Measurements from ENCODE around the gene GNPDA1.
A peak's percentile ranks its signal among the peaks of the same experiment; 100 is the strongest.

Gene GNPDA1

DNA sequence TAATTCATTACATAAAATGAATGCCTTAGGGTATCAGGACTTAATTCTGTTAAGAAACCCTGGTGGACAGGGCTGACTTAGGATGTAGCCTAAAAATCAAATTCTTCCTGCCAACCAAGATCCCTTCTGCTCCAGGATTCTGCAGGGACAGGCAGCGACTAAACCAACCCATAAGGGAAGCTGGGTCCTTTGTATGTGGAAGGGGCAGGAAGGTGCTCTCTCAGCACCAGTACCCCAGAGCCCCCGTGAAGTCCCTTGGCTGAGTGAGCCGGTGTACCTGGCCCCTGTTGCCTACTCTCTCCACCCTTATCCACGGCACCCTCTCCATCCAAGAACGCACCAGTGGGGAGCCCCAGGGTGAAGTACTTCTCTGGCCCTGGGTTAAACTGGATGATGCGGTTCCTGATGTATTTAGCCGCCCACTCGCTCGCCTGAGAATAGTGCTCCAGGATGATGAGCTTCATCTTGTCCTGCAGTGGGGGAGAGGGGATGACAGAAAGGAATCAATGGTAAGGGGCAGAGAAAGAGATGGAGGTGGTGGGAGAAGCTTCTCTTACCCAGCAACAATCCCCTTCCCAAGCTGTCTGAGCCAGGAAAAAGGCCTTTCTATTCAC is 1.1 kb downstream of the GNPDA1 start:
- DNase-seq (ENCODE audit: insufficient read length, low spot score) (no peak), FAIRE-seq (no peak)
- TF ChIP-seq TAF1 (IDR thresholded peaks at IDR 0.05; ENCODE audit: low read depth, low read length) (no peak), POLR2AphosphoS5 (IDR thresholded peaks at IDR 0.05; ENCODE audit: low read depth, low read length) (no peak), POU2F2 (IDR thresholded peaks at IDR 0.05; ENCODE audit: low read depth, low read length) (no peak), PAX5 (IDR thresholded peaks at IDR 0.05; ENCODE audit: insufficient read depth, low read length, severe bottlenecking) (no peak), SPI1 (IDR thresholded peaks at IDR 0.05; ENCODE audit: low read depth, low read length) (no peak), POLR2A (IDR thresholded peaks at IDR 0.05; ENCODE audit: low read depth, low read length) (no peak)

DNA sequence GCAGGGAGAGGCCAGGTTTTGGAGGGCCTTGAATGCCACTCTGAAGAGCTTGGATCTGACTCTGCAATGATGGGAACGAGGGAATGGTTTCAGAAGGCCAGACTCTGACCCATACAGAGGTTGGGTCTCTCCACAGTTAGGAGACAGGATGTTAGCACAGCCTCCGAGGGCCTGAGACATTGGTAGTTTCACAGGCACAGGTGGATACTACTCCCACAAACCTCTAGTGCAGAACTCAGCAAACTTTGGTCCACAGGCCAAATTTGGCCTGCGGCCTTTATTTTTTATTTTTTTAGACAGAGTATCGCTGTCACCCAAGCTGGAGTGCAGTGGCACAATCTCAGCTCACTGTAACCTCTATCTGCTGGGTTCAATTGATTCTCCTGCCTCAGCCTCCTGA is 2.9 kb downstream of the GNPDA1 start:
- TF ChIP-seq POLR2AphosphoS5 (IDR thresholded peaks at IDR 0.05; ENCODE audit: low read depth, low read length) (no peak), POLR2A (IDR thresholded peaks at IDR 0.05; ENCODE audit: low read depth, low read length) (no peak), PAX5 (IDR thresholded peaks at IDR 0.05; ENCODE audit: insufficient read depth, low read length, severe bottlenecking) (no peak), TAF1 (IDR thresholded peaks at IDR 0.05; ENCODE audit: low read depth, low read length) (no peak), SPI1 (IDR thresholded peaks at IDR 0.05; ENCODE audit: low read depth, low read length) (no peak), POU2F2 (IDR thresholded peaks at IDR 0.05; ENCODE audit: low read depth, low read length) (no peak)
- DNase-seq (ENCODE audit: insufficient read length, low spot score) (no peak), FAIRE-seq (no peak)

DNA sequence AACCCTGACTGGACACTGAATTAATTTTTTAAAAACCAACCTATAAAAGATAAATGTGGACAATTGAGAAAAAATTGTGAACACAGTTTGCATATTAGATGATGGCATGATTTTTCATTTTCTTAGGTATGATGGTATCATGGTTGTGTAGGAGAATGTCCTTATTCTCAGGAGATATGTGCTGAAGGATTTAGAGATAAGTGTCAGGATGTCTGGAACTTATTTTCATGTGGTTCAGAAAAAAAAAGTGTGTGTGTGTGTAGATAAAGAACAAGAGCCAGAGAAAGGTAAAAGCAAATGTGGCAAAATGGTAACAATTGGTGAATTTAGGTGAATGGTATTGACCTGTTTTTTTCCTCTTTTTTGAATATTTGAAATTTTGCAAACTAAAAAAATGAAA is 4.0 kb downstream of the GNPDA1 start:
- DNase-seq (ENCODE audit: insufficient read length, low spot score), result no peak
- no peak for TF ChIP-seq POU2F2 (IDR thresholded peaks at IDR 0.05; ENCODE audit: low read depth, low read length)
- no peak for TF ChIP-seq POLR2AphosphoS5 (IDR thresholded peaks at IDR 0.05; ENCODE audit: low read depth, low read length)
- no peak for TF ChIP-seq SPI1 (IDR thresholded peaks at IDR 0.05; ENCODE audit: low read depth, low read length)
- FAIRE-seq, result no peak

DNA sequence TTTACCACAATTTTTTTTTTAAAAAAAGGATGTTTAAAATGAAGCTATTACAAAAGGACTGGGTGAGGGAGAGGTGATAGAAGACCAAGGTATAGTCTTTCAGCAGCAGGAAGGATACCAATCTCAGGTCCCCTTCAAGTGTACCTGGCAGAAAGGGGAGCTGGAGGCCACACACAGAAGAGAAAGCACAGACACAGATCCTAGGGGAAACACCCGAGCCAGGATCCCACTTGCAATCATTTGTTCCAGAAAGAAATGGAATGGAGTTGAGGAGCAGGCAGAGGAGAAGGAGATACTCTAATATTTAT is 5.6 kb downstream of the GNPDA1 start:
- FAIRE-seq (no peak), DNase-seq (ENCODE audit: insufficient read length, low spot score) (no peak)
- TF ChIP-seq PAX5 (IDR thresholded peaks at IDR 0.05; ENCODE audit: insufficient read depth, low read length, severe bottlenecking), result no peak

DNA sequence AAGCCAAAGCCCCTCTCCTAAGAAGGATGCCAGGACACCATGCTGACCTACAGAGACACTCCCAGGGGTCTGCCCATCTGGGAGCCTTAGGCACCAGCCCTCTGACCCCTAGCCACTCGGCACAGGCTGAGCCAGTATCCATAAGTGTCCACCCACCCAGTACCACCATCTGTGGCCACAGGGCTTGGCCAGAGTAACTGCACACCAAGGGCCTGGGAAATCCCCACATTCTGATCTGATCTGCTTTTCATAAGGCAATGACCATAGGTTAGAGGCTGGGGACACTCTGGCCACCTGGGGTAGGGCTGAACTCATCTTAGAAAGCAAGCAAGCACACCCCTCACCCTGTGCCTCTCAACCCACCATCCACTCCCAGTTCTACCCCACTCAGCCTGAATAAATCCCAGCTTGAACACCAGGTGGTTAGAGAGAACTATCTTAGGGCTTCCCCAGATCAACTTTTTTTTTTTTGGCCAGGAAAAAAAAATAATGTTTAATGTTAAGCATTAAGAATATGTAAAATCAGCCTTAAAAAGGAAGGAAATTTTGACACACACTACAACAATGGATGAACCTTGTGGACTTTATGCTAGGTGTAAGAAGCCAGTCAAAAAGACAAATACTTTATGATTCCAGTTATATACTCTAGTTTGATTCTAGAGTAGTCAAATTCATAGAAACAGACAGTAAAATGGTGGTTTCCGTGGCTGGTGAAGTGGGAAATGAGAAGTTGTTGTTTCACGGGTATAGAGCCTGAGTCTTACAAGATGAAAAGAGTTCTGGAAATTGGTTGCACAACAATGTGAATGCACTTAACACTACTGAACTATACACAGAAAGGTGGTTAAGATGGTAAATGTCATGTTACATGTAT is 6.2 kb downstream of the GNPDA1 start:
- FAIRE-seq (peak; percentile 71), DNase-seq (ENCODE audit: insufficient read length, low spot score) (no peak)
- TF ChIP-seq PAX5 (IDR thresholded peaks at IDR 0.05; ENCODE audit: insufficient read depth, low read length, severe bottlenecking) (no peak), POLR2A (IDR thresholded peaks at IDR 0.05; ENCODE audit: low read depth, low read length) (no peak), TAF1 (IDR thresholded peaks at IDR 0.05; ENCODE audit: low read depth, low read length) (no peak), SPI1 (IDR thresholded peaks at IDR 0.05; ENCODE audit: low read depth, low read length) (peak; percentile 26; the same call in 1 of the 2 replicates)

DNA sequence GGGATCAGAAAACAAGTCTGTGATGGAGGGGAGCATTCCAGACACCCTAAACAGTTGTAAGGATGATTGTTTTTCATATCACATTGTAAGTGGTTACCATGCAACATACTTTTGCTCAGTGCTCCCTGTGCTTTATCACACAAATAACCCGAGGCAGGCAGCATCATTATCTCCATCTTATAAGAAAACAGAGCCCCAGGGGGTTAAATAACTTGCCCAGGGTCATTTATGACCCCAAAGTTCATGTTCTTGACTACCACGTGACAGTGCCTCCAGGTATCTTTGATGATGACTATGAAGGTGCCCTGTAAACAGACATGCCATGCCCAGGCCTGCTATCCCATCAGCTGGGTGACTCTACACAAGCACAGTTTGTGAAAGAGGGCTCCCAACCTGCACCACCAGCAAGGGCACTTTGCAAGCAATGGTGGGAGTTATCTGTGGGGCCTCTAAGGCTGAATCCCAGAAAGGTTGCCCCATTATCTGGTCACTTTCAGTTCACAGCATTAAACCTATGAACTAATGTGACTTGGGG is 9.5 kb downstream of the GNPDA1 start:
- FAIRE-seq (no peak), DNase-seq (ENCODE audit: insufficient read length, low spot score) (no peak)
- TF ChIP-seq POU2F2 (IDR thresholded peaks at IDR 0.05; ENCODE audit: low read depth, low read length) (no peak), SPI1 (IDR thresholded peaks at IDR 0.05; ENCODE audit: low read depth, low read length) (no peak), POLR2A (IDR thresholded peaks at IDR 0.05; ENCODE audit: low read depth, low read length) (no peak), POLR2AphosphoS5 (IDR thresholded peaks at IDR 0.05; ENCODE audit: low read depth, low read length) (no peak), PAX5 (IDR thresholded peaks at IDR 0.05; ENCODE audit: insufficient read depth, low read length, severe bottlenecking) (no peak), TAF1 (IDR thresholded peaks at IDR 0.05; ENCODE audit: low read depth, low read length) (no peak)

DNA sequence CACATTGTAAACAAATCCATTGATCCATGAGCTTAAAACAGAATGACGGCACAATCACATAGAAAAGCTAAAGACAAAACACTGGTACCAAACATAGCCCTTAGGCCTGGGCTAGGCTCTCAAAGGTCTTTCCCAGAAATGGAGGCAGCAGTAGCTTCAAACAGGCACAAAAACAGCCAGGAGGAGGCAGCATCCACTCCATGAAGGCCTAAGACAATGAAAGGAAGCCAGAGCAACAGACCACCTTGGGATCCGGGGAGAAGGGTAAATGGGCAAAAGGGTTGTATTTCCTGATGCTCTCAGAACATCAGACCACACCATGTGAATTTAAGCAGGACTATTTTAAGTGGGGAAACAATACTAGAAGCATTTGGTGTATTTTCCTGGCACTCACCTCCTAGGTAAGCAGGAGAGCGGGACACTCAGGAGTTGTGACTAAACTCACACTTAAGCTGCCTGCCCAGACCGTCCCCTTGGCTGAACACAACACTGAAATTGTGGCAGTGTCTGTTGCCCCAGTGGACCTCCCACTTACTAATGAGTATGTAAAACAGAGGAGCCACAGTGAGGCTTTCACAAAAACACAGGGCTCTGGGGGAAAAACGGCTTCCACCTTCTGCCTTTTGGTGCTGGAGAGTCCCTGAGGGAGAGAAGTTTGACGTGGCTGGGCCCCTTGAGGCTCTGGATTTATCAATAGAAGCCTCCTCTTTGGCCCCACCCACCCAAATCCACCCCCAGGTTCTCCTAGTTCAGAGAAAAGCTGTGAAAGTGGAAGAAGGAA is 11.9 kb downstream of the GNPDA1 start:
- TF ChIP-seq TAF1 (IDR thresholded peaks at IDR 0.05; ENCODE audit: low read depth, low read length) (no peak), POLR2AphosphoS5 (IDR thresholded peaks at IDR 0.05; ENCODE audit: low read depth, low read length) (no peak), SPI1 (IDR thresholded peaks at IDR 0.05; ENCODE audit: low read depth, low read length) (no peak), POU2F2 (IDR thresholded peaks at IDR 0.05; ENCODE audit: low read depth, low read length) (no peak), POLR2A (IDR thresholded peaks at IDR 0.05; ENCODE audit: low read depth, low read length) (no peak), PAX5 (IDR thresholded peaks at IDR 0.05; ENCODE audit: insufficient read depth, low read length, severe bottlenecking) (no peak)
- no peak for DNase-seq (ENCODE audit: insufficient read length, low spot score)
- FAIRE-seq, result no peak

DNA sequence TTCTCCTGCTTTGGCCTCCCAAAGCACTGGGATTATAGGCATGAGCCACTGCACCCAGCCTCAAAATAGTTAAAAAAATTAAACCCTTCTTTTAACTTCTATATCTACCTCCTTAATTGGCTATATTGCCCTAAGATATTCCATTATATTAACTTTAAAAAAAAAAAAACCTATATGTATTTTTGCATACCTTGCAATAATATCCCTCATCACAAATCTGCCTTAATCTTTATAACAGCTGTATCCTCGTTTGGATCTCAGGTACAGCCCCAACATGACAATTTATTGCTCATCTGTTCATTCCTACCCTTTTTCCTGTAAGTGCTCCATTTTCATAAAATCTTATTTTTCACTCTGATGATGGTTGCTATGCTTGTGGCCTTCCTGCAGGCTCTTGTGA is 12.7 kb downstream of the GNPDA1 start:
- TF ChIP-seq POU2F2 (IDR thresholded peaks at IDR 0.05; ENCODE audit: low read depth, low read length) (no peak), SPI1 (IDR thresholded peaks at IDR 0.05; ENCODE audit: low read depth, low read length) (no peak), TAF1 (IDR thresholded peaks at IDR 0.05; ENCODE audit: low read depth, low read length) (no peak), PAX5 (IDR thresholded peaks at IDR 0.05; ENCODE audit: insufficient read depth, low read length, severe bottlenecking) (no peak), POLR2A (IDR thresholded peaks at IDR 0.05; ENCODE audit: low read depth, low read length) (no peak), POLR2AphosphoS5 (IDR thresholded peaks at IDR 0.05; ENCODE audit: low read depth, low read length) (no peak)
- DNase-seq (ENCODE audit: insufficient read length, low spot score), result no peak
- FAIRE-seq, result no peak

DNA sequence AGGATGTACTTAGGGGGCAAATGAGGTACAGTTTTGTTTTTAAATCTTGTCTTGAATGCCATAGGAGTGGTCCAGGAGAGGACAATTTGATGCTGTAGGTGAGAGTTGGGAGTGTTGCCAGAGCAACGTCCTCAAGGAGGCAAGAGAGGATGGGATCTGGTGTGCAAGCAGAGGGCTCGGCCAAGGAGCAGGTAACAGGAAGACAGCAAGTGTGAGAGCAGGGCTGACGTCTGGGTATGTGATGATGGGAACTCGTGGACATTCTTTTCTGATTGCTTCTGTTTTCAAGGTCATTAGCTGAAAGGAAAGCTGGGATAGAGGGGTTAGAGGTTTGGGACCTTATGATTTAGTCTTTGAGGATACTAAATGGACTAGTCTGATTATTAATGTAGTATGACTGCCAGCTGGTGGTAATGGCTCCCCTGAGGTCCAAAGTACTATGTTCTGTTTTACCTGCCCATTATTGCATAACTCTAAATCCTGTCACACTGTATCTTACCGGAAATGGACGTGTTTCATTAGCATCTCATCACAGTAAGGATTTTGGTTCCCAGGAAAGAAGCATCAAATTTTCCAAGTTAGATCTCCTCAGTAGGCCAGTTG is 15.4 kb downstream of the GNPDA1 start:
- FAIRE-seq, result no peak
- DNase-seq (ENCODE audit: insufficient read length, low spot score), result no peak

More for the DNA sequence above, 15.4 kb downstream of the GNPDA1 start:
- TF ChIP-seq POU2F2 (IDR thresholded peaks at IDR 0.05; ENCODE audit: low read depth, low read length), result no peak
- TF ChIP-seq SPI1 (IDR thresholded peaks at IDR 0.05; ENCODE audit: low read depth, low read length), result no peak
- TF ChIP-seq TAF1 (IDR thresholded peaks at IDR 0.05; ENCODE audit: low read depth, low read length), result no peak
- no peak for TF ChIP-seq POLR2A (IDR thresholded peaks at IDR 0.05; ENCODE audit: low read depth, low read length)
- TF ChIP-seq PAX5 (IDR thresholded peaks at IDR 0.05; ENCODE audit: insufficient read depth, low read length, severe bottlenecking), result no peak
